GM19324 (cell line): ENCODE measurements around the gene ZNF79.

Experiments used
- ATAC-seq: cut with Tn5 transposase; IDR thresholded peaks from one replicate; pipeline ENCODE4 v1.9.1; 2021; ENCODE audit warnings: mild to moderate bottlenecking, moderate library complexity; ENCODE audit not compliant: unreplicated experiment, low FRiP score

The ZNF79 gene

DNA sequence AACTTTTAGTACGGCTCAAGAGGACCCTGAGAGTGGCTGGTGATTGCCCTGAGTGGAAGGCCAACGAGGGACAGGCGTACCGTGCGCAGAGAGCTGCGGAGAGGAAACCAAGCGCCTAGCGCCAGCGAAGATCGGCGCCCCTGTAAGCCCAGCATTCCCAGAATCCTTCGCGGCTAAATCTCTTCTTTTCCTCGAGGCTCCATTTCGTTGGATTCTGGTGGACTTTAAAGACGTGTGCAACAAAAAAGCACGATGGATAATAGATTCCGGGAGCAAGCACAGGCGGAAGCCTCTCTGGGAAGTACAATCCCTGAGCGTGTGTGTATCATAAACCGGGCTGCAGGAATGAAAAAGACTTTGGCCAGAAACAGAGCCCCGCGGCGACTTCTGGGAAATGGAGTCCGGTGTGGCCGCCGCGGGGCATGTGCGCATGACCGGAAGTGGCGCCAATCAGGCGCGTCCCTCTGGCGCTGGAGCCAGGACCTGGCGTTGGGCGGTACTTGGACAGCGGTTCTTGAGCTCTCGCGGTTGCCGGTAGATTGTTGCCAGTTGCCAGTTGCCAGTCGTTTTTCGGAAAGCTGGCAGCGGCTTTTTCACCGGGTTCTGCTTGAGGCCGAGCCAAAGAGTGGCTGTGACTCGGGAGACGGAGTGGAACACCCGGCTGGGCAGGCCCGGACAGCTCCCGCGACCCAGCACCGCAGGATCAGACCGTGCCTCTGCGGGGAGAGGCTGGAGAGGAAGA, at the start of gene ZNF79:
TSS of gene ZNF79 (plus strand) at position 449 of the 742 bp plus-strand sequence. CDS start 406 bp downstream, outside the sequence.
- peak; percentile 92 for ATAC-seq

DNA sequence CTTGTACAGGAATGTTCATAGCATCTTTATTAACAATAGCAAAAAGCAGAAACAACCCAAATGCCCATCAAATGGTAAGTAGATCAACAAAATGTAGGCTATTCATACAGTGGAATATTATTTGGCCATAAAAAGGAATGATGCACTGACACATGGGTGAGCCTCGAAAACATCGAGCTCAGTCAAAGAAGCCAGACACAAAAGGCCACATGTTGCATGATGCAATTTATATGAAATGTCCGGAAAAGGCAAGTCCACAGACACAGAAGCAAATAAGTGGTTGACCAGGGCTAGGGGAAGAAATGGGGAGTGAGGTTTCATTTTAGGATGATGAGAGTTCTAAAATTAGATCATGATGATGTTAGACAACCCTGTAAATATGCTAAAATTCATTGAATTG, 43.7 kb upstream of the ZNF79 start:
- no peak for ATAC-seq

DNA sequence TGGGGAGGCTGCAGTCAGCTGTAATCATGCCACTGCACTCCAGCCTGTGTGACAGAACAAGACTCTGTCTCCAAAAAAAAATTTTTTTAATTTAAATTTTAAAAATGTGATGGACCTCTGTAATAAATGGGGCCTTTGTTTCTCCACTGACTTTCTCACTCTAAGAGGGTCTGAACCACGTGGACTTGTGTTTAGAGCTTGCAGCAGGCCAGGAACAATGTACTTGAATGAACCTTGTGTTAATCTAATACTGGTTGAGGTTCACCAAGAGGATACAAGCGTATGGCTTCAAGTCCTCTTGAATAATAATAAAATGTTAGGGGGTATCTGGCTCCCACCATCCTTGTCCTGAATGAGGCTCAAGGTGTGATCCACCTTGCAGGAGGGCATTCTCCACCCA, 41.6 kb upstream of the ZNF79 start:
- no peak for ATAC-seq

DNA sequence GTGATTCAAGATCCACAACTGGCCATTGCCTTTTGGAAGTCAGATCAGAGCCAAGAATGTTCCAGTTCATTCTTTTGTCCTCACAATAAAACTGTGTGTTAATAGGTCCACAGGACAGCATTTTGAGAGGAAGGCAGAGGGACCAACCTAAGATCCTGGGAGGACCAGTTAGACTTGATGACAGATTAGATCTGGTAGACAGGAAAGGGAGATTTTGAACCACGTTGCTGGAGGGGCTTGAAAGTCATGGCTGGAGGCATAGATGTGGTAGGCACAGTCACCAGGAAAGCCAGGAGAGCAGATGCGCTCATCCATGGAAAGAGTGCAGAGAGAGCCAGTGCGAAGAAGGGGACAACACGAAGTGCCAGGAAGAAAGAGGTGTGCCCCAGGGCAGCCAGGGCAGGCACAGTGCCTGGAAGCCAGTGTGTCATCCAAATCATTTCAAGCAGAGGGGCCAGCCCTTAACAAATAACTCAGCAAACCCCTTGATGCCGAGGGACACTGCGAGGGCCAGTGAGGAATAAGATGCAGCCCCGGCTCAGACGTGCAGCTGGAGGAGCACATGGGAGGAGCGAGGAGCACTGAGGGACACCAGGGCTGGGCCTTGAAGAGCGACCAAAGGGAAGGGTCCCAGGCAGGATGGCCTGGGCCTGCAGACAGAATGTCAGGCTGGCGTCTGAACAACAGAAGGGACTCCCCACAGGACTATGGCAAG, 40.0 kb upstream of the ZNF79 start:
- no peak for ATAC-seq

DNA sequence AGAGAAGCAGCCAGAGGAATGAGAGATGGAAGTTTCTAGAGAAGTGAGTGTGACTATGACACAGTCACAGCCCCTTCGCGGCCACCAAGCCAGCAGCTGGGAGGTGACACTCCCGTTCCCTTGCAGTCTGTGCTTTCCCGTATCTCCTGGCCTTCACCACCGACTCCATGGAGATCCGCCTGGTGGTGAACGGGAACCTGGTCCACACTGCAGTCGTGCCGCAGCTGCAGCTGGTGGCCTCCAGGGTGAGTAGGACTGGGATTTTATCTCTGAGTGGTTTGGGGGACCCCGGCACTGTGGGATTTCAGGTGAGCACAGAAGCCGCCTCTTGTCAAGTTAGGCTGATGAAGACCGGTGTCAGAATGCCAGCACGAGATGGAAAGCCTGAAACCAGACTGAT, 39.3 kb upstream of the ZNF79 start:
- no peak for ATAC-seq

DNA sequence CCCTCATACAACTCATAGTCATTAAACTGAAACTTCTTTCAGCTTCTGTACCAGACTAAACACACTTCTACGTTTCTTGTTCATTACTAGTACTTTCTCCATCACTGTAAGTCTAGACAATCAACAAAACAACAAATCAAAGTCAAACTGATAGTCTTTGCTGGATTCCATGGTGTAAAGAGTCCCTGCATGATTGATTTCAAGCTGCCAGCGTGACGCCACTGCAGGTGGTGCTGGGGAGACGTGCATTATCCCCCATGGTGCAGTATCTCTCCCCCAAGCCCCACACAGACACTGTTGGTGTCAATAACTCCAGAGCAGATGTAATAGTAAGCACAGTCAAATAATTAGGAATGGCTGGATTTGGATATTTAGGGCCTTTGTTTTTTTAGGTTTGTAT, 37.9 kb upstream of the ZNF79 start:
- ATAC-seq, result no peak

- ATAC-seq, result no peak
Measured at GRCh38 chr9:127386981-127387380, 37.2 kb upstream of the ZNF79 start.

DNA sequence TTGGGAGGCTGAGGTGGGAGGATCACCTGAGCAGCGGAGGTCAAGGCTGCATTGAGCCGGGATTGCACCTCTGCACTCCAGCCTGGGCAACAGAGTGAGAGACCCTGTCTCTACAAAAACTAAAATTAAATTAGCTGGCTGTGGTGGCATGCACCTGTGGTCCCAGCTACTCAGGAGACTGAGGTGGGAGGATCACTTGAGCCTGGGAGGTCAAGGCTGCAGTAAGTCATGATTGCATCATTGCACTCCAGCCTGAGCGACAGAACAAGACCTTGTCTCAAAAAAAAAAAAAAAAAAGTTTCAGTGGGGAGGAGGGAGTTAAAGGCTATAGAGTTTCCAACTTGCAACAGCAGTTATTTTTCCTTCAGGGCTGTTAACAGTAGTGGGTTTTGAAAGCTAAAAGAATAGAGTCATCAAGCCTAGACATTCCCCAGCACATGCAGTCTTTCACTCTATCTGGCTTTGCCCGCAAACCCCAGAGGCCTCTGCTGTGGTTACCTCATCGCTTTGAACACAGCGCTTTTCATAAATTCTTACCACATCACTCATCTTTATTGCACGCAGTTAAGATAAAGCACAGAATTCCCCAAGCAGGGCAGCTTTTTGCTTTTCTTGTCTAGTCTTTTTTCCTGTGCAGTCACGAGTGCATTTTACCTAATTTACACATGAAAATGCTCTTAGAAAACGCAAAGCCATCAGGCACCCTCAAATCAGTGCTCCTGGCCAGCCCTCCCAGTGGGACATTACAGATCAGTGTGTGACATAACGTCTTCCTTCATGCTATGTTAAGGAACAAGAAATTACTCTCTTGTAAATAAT, 35.9 kb upstream of the ZNF79 start:
- no peak for ATAC-seq

- ATAC-seq, result no peak
Measured at GRCh38 chr9:127388856-127389238, 35.3 kb upstream of the ZNF79 start.

DNA sequence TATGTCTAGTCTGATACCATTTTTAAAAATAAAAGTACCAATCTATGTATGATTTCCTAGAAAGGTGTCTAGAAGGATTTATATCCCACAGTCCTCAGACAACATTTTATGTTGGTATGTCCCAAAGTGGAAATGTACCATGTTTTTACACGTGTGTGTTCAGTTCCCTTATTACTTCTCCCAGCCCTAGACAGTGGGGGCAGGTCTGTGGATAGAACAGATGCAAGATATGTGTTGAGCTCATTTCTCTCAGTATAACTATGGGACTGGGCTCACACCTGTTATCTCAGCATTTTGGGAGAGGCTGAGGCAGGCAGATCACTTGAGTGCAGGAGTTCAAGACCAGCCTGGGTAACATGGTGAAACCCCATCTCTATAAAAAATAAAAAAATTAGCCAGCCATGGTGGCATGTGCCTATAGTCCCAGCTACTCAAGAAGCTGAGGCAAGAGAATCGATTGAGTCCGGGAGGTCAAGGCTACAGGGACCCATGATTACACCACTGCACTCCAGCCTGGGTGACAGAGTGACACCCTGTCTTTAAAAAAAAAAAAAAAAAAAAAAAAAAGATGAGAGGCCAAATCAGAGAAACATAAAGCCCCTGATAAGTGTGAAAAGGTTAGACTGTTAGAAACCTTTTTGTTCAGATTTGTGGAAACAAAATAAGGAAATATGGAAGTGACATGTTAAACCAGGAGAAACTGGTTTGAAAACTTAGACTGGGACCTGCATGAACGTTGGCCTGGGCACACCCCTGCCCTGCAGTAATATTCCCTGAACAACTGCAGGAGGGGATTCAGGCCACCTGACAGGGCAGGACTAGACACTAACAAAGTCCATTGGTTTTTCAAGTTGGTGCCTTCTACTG, 34.6 kb upstream of the ZNF79 start:
- no peak for ATAC-seq

GRCh38 chr9:127390248-127390545, 34.0 kb upstream of the ZNF79 start:
- no peak for ATAC-seq

- ATAC-seq, result no peak
Measured at GRCh38 chr9:127390563-127390962, 33.6 kb upstream of the ZNF79 start.

GRCh38 chr9:127392166-127392565, 32.0 kb upstream of the ZNF79 start:
- no peak for ATAC-seq

DNA sequence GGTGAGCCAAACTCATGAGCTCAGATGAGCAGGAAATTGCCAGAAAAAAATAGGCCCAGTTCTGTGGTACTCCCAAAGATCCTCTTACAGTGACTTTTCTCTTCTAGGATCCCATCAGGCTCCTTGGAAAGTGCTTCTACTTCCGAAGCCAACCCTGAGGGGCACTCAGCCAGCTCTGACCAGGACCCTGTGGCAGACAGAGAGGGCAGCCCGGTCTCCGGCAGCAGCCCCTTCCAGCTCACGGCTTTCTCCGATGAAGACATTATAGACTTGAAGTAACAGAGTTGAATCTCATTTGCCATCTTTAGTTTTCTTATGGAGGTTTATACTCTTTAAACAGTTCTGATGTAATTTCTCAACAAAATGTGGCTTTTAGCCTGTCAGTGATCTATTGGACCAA, 31.2 kb upstream of the ZNF79 start:
- ATAC-seq, result no peak

- ATAC-seq, result no peak
Measured at GRCh38 chr9:127393645-127394044, 30.5 kb upstream of the ZNF79 start.

DNA sequence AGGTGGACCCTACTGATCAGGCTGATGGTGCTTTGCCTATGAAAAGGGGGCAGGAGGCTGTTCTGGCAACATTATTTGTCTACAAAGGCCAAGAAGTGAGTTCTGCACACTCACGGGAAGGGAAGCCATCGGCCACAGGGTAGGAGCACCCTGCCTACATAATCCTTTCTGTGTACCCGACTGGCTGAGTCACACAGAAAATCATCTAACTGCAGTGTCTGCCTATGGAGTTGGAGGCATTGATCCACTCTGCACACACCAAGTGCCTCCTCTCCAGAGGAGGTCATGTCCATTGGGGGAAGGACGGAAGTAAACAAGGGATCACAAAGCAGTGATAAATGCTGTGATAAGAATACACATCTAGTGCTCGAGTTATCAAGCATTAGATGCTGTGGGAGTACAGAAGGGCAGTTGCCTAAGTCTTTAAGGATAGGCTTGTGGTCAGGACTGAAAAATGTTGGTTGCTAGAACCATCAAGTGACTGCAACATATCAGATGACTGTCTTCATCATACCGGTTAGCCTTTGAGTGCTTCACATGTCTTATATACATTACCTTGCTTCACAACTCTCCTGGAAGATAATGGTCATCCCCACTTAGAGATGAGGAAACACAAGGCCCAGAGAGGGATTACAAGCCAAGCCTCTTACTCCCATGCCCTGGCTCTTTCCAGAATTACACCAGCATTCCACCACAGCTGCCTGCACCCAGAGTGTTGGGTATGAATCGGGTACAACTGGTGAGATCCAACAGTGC, 28.5 kb upstream of the ZNF79 start:
- ATAC-seq, result no peak

- ATAC-seq, result no peak
Measured at GRCh38 chr9:127396253-127396807, 27.9 kb upstream of the ZNF79 start.

DNA sequence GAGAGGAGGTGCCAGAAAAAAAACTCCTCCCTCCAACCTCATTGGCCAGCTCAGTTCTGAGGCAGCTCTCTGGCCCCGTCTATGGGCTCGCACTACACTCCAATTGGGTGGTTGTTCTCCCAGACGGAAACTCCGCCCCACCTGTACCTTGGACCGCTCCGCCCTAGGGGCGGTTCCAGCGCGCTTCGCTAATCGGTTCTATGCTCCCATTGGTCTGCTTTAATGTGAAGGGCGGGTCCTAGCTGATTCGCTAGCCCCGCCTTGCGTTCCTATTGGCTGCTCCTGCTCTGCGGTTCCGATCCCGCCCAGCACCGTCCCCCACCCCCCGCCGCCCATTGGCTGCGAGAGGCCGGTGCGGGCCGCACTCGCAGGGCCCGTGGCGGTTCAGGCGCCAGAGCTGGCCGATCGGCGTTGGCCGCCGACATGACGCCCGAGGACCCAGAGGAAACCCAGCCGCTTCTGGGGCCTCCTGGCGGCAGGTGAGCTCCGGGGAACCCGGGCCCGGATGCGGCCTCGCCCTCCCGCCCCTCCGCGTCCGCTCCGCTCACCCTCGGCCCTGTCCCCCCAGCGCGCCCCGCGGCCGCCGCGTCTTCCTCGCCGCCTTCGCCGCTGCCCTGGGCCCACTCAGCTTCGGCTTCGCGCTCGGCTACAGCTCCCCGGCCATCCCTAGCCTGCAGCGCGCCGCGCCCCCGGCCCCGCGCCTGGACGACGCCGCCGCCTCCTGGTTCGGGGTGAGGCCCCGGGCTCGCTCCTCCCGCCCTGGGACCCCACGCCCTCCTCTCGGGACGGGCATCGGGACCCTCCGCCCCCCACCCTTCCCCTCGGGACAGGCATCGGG, 27.2 kb upstream of the ZNF79 start, which contains the start of gene SLC2A8:
TSS of gene SLC2A8 (plus strand) at position 362 of the 838 bp plus-strand sequence. CDS start at position 424, 62 bp downstream.
- ATAC-seq, result peak; percentile 95
